AG09319 (cell line): ENCODE results near the gene PARD3.

Source experiments
- DNase-seq: peaks from one replicate; pipeline ENCODE4 v3.0.0-alpha.2; 2010; ENCODE audit warnings: low read depth; ENCODE audit errors: extremely low read depth
- TF ChIP-seq, protein P1 (sequence below): IDR thresholded peaks from 2 replicates; pipeline ENCODE4 v1.5.1; 2011; ENCODE audit warnings: low read depth, mild to moderate bottlenecking, inconsistent platforms, low read length, moderate library complexity

Gene PARD3

DNA sequence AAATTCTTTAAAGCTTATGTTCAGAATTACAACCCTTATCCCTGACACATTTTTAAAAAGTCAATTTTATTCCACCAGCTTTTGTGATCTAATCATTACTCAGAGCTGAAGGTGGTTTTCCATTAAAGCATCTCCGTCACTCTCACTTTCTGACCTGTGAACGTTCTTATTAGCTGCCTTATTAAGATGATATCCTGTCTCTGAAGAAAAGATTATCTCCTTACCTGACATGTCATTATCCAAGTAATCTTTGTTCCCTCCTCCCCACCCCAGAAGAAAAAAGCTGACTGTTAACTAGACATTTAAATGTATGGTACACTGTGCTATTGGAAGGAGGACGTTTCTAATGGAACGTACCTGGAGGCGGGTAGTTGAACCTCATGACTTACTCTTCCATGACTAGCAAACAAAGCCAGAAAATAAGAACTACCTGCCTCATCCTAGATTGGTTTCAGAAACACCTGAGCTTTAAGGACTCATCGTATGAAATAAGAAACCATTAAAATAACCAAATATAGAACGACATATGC, 708.7 kb downstream of the PARD3 start:
- TF ChIP-seq, protein P1, sequence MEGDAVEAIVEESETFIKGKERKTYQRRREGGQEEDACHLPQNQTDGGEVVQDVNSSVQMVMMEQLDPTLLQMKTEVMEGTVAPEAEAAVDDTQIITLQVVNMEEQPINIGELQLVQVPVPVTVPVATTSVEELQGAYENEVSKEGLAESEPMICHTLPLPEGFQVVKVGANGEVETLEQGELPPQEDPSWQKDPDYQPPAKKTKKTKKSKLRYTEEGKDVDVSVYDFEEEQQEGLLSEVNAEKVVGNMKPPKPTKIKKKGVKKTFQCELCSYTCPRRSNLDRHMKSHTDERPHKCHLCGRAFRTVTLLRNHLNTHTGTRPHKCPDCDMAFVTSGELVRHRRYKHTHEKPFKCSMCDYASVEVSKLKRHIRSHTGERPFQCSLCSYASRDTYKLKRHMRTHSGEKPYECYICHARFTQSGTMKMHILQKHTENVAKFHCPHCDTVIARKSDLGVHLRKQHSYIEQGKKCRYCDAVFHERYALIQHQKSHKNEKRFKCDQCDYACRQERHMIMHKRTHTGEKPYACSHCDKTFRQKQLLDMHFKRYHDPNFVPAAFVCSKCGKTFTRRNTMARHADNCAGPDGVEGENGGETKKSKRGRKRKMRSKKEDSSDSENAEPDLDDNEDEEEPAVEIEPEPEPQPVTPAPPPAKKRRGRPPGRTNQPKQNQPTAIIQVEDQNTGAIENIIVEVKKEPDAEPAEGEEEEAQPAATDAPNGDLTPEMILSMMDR = no peak
- DNase-seq = no peak

DNA sequence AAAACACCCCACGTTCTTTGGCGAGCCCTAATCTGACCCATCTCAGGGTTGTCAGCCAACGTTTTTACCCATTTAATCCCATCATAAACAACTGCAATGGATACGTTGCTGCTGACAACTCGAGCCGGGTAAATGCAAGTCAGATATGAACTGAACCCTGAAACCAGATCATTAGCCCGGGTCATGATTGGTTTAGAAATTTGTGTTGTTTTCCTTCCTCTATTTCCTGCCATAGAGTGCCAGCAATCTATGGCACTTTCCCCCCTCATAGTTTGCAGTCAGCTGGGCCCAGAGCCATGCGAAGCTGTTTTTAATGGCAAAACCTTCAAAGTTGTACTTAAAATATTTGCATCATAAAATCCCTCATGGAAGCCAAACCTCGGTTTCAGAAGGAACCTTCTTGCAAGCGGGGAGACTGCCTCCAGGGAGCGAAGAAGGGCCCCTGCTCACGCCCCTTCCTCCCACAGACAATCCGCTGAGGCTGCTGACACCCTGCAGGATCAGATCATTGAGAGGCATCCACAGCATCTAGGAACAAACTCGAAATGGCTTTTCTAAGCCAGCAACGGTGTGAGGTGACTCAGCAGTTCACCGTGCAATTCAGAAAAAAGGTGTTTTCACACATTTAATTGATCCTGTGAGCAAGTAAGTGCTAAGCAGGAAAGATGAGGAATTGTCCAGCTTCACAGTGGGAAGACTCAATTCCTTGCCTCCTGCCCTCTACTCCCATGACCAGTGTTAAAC, 710.1 kb downstream of the PARD3 start:
- TF ChIP-seq, protein P1 = no peak
- DNase-seq = peak; percentile 70

DNA sequence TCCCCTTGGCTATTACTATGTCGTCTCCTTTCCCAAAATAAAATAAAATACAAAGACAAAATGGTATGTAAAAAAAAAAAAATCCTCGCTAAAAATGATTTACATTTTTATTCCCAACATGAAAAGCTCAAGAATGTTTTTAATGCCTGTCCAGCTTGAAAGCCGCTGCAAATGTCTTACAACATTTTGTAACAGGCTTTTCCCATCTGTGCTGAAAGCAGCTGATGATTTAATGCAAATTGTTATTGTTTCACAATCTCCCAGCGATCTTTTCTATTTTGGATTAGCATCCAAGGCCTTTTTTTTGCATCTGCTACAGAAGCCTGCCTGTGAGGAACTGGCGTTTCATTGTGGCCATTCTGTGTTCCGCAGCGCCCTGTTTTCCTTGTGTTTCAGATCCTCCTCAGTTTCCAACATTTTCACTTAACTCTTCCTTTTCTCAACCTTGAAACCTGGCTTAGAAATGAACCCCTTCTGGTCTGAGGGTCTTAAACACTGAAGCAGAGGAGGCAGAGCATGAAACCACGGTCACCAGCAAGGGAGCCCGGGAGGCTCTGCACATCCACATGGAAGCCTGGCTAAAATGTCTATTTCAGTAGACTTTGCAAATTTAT, 712.1 kb downstream of the PARD3 start:
- DNase-seq = peak; percentile 69
- TF ChIP-seq, protein P1 = no peak

DNA sequence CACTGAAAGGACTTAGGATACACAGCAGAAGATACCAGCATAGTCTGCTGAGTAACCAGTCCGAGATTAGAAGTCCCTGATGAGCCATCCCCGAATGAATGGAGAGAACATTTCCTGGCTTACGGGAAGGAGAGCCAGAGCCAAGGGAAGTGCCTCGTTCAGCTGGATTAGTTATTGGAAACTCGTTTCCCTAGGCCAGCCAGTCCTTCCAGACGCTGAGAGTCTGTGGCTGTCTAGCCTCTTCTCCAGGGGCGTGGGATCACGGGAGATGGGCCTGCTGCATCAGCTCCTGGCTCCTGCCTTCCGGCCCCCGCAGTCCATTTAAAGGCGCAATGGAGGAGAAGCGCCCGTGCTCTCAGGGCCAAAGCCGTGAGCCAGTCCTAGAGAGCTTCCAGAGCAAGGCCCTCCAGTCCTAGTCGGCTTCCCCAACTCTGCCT, 712.8 kb downstream of the PARD3 start:
- TF ChIP-seq, protein P1 = no peak
- no peak for DNase-seq

DNA sequence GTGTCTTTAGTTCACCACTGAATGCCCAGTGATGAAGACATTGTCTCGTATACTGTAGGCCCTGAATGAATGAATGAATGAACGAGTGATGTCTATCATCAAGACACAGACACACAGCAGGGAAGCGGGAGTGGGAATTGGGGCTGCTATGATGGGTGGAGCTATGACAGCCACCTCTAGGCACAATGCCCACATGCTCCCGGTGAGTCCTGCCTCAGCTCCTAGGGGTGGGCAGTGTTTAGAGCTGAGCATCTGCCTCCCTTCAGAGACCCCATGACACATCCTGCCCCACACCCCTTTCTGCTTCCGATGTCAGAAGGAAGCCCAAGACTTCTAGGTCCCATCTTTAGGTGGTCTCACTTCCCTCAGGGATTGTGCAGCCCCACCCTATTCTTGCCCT, 714.1 kb downstream of the PARD3 start:
- no peak for DNase-seq

DNA sequence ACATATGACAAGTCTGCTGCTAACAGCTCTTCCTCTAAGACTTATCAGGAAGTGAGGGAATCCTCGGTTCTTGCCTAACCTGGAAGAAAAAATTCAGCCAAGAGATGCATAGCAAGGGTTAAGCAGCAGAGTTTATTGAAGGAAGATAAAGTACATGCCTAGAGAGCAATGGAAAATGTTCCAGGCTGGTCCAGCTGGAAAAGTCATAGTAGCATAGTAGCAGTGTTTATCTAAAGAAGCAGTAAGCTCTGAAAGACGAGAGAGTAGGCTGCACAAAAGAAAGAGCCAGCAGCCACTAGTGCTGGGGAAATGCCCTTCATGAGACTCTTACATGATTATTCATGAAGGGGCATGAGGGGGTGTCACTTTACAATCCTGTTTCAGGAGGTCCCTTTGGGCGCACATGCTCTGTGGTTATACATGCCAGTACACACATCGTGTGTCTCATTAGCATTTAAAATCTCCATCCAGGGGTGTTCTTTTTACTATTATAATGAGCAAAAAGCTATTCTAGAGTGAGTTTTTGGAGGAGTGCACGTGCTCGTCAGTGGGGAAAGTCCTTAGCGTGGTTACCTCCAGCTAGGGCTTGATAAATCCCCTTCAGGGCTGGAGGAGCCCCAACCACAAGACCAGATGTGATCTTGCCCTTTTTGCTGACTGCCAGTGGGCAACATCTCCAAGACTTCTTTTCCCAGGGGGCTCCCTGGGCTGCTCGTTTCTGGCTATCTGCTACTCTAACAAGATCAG, 716.1 kb downstream of the PARD3 start:
- DNase-seq = no peak
- TF ChIP-seq, protein P1 = no peak

More for the DNA sequence above, 714.1 kb downstream of the PARD3 start:
- TF ChIP-seq, protein P1 = no peak

DNA sequence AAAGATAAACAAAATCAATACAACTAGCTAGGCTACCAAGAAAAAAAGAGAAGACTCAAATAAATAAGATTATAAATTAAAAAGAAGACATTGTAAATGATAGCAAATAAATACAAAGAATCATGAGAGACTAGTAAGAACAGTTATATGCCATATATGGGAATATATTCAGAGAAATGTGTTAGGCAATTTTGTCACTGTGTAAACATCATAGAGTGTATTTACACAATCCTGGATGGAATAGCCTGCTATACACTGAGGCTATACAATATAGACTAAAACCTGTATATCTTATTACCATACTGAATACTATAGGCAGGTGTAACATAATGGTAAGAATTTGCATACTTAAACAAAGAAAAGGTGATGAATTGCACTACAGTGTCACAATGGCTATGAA, 717.4 kb downstream of the PARD3 start:
- TF ChIP-seq, protein P1 = no peak
- no peak for DNase-seq
